HepG2 (cell line): ENCODE measurements around the gene SLA2. TPM values are rescaled to one million over a fixed set of nuclear protein-coding genes. Genes with fewer than 3 reads are reported as not detected.

Experiments
- ATF5 ChIP-seq: sonication (generic); formaldehyde crosslinking; IDR thresholded peaks from 2 replicates; pipeline ENCODE4 v1.4.0; 2020; ENCODE audit warnings: mild to moderate bottlenecking, low read depth, missing genetic modification reagents
- CSRNP1 ChIP-seq: sonication (generic); formaldehyde crosslinking; IDR thresholded peaks from 2 replicates; pipeline ENCODE4 v1.8.1; 2023; ENCODE audit warnings: mild to moderate bottlenecking, missing genetic modification reagents
- FOXO4 ChIP-seq: sonication (generic); formaldehyde crosslinking; conservative IDR thresholded peaks from 2 replicates; pipeline ENCODE4 v1.8.1; 2023; ENCODE audit warnings: missing genetic modification reagents
- NFIB ChIP-seq: sonication (generic); formaldehyde crosslinking; IDR thresholded peaks from 2 replicates; pipeline ENCODE4 v1.9.0; 2021; ENCODE audit warnings: missing genetic modification reagents, mild to moderate bottlenecking, borderline replicate concordance
- RARG ChIP-seq: sonication (generic); formaldehyde crosslinking; IDR thresholded peaks from 2 replicates; pipeline ENCODE4 v1.4.0; 2020; ENCODE audit warnings: low read depth, mild to moderate bottlenecking, missing genetic modification reagents
- XRCC5 ChIP-seq: fragments of 200-400 bp; formaldehyde crosslinking; optimal IDR thresholded peaks from 2 replicates; pipeline ENCODE3; 2017; ENCODE audit warnings: mild to moderate bottlenecking, low read length
- ZNF234 ChIP-seq: sonication (generic); formaldehyde crosslinking; conservative IDR thresholded peaks from 2 replicates; pipeline ENCODE4 v1.5.1; 2020; ENCODE audit warnings: mild to moderate bottlenecking, missing genetic modification reagents
- ZNF572 ChIP-seq: sonication (generic); formaldehyde crosslinking; IDR thresholded peaks from 2 replicates; pipeline ENCODE4 v1.5.1; 2020; ENCODE audit warnings: mild to moderate bottlenecking, missing genetic modification reagents
- ZNF589 ChIP-seq: sonication (generic); formaldehyde crosslinking; conservative IDR thresholded peaks from 2 replicates; pipeline ENCODE4 v1.8.0; 2022; ENCODE audit warnings: mild to moderate bottlenecking, moderate library complexity, missing genetic modification reagents
- ZNF605 ChIP-seq: sonication (generic); formaldehyde crosslinking; IDR thresholded peaks from 2 replicates; pipeline ENCODE4 v1.8.0; 2022; ENCODE audit warnings: mild to moderate bottlenecking, missing genetic modification reagents
- polyA plus RNA-seq, 8 experiments: library from polyadenylated mRNA; depleted of rRNA in 3 of 8; stranded (reverse) in 7 of 8; unstranded in 1 of 8; fragments of >200 nt; fragmentation: Illumina TruSeq in 4 of 8; extraction: Trizol in 4 of 8; gene quantifications; 2 replicates each; pipeline versions ENCODE4 v1.2.1 to v1.2.3, GENCODE V29; 2011 to 2016; ENCODE audit warnings: low read depth in 4 of 8, missing spikeins in 1 of 8, mixed read lengths in 1 of 8; ENCODE audit not compliant: insufficient read depth in 1 of 8
- total RNA-seq, 5 experiments: library from RNA; depleted of rRNA; stranded (reverse); fragments of >200 nt; fragmentation: Illumina TruSeq; extraction: Trizol; gene quantifications; 2 replicates each; pipeline ENCODE4 v1.2.3, GENCODE V29; 2016; ENCODE audit warnings: low read depth in 1 of 5
- TF ChIP-seq, protein P1 (sequence below): IDR thresholded peaks from 2 replicates; pipeline ENCODE4 v1.6.1; 2016; ENCODE audit warnings: low read depth, control low read depth
- TF ChIP-seq, protein P2 (sequence below): sonication (generic); formaldehyde crosslinking; IDR thresholded peaks from 2 replicates; pipeline ENCODE4 v1.8.1; 2023; ENCODE audit warnings: mild to moderate bottlenecking, missing genetic modification reagents
- TF ChIP-seq, protein P3 (sequence below): sonication (generic); formaldehyde crosslinking; IDR thresholded peaks from 2 replicates; pipeline ENCODE4 v1.4.0; 2020; ENCODE audit warnings: low read depth, mild to moderate bottlenecking, missing genetic modification reagents

Gene SLA2
- total and polyA plus RNA-seq, 2 of the 13 experiments (the other 11 are each of a cell fraction or from before 2014, with no cell fraction given): 1.6 to 3.6 TPM

GRCh38 chr20:36578356-36579041 is 67.5 kb downstream of the SLA2 start (continued):
- TF ChIP-seq, protein P1, sequence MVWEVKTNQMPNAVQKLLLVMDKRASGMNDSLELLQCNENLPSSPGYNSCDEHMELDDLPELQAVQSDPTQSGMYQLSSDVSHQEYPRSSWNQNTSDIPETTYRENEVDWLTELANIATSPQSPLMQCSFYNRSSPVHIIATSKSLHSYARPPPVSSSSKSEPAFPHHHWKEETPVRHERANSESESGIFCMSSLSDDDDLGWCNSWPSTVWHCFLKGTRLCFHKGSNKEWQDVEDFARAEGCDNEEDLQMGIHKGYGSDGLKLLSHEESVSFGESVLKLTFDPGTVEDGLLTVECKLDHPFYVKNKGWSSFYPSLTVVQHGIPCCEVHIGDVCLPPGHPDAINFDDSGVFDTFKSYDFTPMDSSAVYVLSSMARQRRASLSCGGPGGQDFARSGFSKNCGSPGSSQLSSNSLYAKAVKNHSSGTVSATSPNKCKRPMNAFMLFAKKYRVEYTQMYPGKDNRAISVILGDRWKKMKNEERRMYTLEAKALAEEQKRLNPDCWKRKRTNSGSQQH (CRISPR knock-in tag): 0 out of 2 replicates have a peak, but pooled peaks have one; percentile 48
- TF ChIP-seq ZNF234 (CRISPR knock-in tag): 0 out of 2 replicates have a peak, but pooled peaks have one; percentile 58
- TF ChIP-seq ZNF572 (CRISPR knock-in tag): 0 out of 2 replicates have a peak, but pooled peaks have one; percentile 61
- TF ChIP-seq RARG (CRISPR knock-in tag): 0 out of 2 replicates have a peak, but pooled peaks have one; percentile 52
- TF ChIP-seq ZNF589 (CRISPR knock-in tag): no peak
- no peak for TF ChIP-seq CSRNP1 (CRISPR knock-in tag)
- TF ChIP-seq ZNF605 (CRISPR knock-in tag): 0 out of 2 replicates have a peak, but pooled peaks have one; percentile 25
- TF ChIP-seq FOXO4 (CRISPR knock-in tag): 0 out of 2 replicates have a peak, but pooled peaks have one; percentile 81
- 0 out of 2 replicates have a peak, but pooled peaks have one; percentile 32 for TF ChIP-seq ATF5 (CRISPR knock-in tag)
- TF ChIP-seq, protein P2, sequence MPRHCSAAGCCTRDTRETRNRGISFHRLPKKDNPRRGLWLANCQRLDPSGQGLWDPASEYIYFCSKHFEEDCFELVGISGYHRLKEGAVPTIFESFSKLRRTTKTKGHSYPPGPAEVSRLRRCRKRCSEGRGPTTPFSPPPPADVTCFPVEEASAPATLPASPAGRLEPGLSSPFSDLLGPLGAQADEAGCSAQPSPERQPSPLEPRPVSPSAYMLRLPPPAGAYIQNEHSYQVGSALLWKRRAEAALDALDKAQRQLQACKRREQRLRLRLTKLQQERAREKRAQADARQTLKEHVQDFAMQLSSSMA (CRISPR knock-in tag): 0 out of 2 replicates have a peak, but pooled peaks have one; percentile 37
- peak; percentile 69; the same call in 1 of the 2 replicates for TF ChIP-seq NFIB (CRISPR knock-in tag)
- TF ChIP-seq, protein P3, sequence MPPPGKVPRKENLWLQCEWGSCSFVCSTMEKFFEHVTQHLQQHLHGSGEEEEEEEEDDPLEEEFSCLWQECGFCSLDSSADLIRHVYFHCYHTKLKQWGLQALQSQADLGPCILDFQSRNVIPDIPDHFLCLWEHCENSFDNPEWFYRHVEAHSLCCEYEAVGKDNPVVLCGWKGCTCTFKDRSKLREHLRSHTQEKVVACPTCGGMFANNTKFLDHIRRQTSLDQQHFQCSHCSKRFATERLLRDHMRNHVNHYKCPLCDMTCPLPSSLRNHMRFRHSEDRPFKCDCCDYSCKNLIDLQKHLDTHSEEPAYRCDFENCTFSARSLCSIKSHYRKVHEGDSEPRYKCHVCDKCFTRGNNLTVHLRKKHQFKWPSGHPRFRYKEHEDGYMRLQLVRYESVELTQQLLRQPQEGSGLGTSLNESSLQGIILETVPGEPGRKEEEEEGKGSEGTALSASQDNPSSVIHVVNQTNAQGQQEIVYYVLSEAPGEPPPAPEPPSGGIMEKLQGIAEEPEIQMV (CRISPR knock-in tag): 0 out of 2 replicates have a peak, but pooled peaks have one; percentile 31
- peak; percentile 31 for TF ChIP-seq XRCC5
- TF ChIP-seq, all 625 proteins: peak for 26
